SK-N-SH treated with all-trans-retinoic acid at 6 μM for 48 hours (cell line): ENCODE results near the gene MYL3.

Source experiments
- ARNTL ChIP-seq: fragments of 450-650 bp; formaldehyde crosslinking; IDR thresholded peaks from 2 replicates; pipeline ENCODE4 v1.5.0; 2020; ENCODE audit warnings: low read depth, mild to moderate bottlenecking, moderate library complexity, borderline replicate concordance
- BACH2 ChIP-seq: fragments of 250-450 bp; sonication (Bioruptor Pico); IDR thresholded peaks from 2 replicates; pipeline ENCODE4 v1.9.0; 2021; ENCODE audit warnings: mild to moderate bottlenecking, borderline replicate concordance
- ESRRG ChIP-seq: fragments of 250-450 bp; sonication (Bioruptor Pico); IDR thresholded peaks from 2 replicates; pipeline ENCODE4 v1.6.1; 2021; ENCODE audit warnings: mild to moderate bottlenecking
- OSR1 ChIP-seq: fragments of 250-450 bp; sonication (Bioruptor Pico); IDR thresholded peaks from 2 replicates; pipeline ENCODE4 v1.8.0; 2022; ENCODE audit warnings: moderate library complexity, mild to moderate bottlenecking, inconsistent platforms
- RARB ChIP-seq: fragments of 250-450 bp; sonication (Bioruptor Pico); IDR thresholded peaks from 2 replicates; pipeline ENCODE4 v1.8.0; 2021; ENCODE audit warnings: mild to moderate bottlenecking, moderate library complexity
- TCF4 ChIP-seq: fragments of 250-450 bp; sonication (Bioruptor Pico); IDR thresholded peaks from 2 replicates; pipeline ENCODE4 v1.8.0; 2021; ENCODE audit warnings: mild to moderate bottlenecking, moderate library complexity, borderline replicate concordance
- TOX ChIP-seq: fragments of 250-450 bp; sonication (Bioruptor Pico); IDR thresholded peaks from 2 replicates; pipeline ENCODE4 v1.8.0; 2021; ENCODE audit warnings: mild to moderate bottlenecking, moderate library complexity, borderline replicate concordance
- ZFP30 ChIP-seq: fragments of 450-650 bp; formaldehyde crosslinking; IDR thresholded peaks from 2 replicates; pipeline ENCODE4 v1.5.0; 2022; ENCODE audit warnings: mild to moderate bottlenecking, moderate library complexity
- ZNF565 ChIP-seq: fragments of 450-650 bp; formaldehyde crosslinking; conservative IDR thresholded peaks from 2 replicates; pipeline ENCODE4 v1.5.0; 2020; ENCODE audit warnings: low read depth, mild to moderate bottlenecking, moderate library complexity
- ZNF70 ChIP-seq: fragments of 450-650 bp; formaldehyde crosslinking; IDR thresholded peaks from 2 replicates; pipeline ENCODE4 v1.5.0; 2020; ENCODE audit warnings: mild to moderate bottlenecking, moderate library complexity
- TF ChIP-seq, protein P1 (sequence below): fragments of 250-450 bp; sonication (Bioruptor Pico); IDR thresholded peaks from 2 replicates; pipeline ENCODE4 v1.5.1; 2020; ENCODE audit warnings: low read depth, mild to moderate bottlenecking, moderate library complexity
- TF ChIP-seq, protein P2 (sequence below): fragments of 250-450 bp; sonication (Bioruptor Pico); IDR thresholded peaks from 2 replicates; pipeline ENCODE4 v1.8.0; 2020; ENCODE audit warnings: mild to moderate bottlenecking, moderate library complexity, borderline replicate concordance
- TF ChIP-seq, protein P3 (sequence below): fragments of 250-450 bp; sonication (Bioruptor Pico); IDR thresholded peaks from 2 replicates; pipeline ENCODE4 v1.8.0; 2021; ENCODE audit warnings: low read depth, mild to moderate bottlenecking, moderate library complexity, borderline replicate concordance

DNA sequence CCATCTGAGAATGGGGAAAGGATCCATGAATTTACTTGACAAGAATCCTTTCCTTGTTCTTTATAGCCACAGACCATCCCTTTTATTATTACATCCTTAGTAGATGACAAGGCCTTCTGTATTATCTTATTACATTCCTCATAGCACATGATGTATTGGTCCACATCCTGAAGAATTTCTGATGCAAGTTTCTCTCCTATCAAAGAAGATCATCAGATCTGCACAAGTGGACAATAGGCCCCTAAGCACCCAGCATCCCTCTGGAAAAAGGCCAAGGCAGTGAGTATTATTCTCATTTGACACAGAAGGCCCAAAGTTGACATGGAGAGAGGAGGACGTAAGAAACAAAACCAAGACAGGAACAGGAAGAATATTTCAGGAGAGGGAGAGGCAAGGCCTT is 31.4 kb downstream of the MYL3 start:
- TF ChIP-seq ZFP30 (CRISPR knock-in tag) (no peak), ZNF565 (CRISPR knock-in tag) (no peak), ARNTL (no peak), TCF4 (CRISPR knock-in tag) (no peak), TOX (CRISPR knock-in tag) (no peak), ZNF70 (CRISPR knock-in tag) (no peak), ESRRG (no peak), BACH2 (CRISPR knock-in tag) (no peak), RARB (CRISPR knock-in tag) (no peak), OSR1 (CRISPR knock-in tag) (no peak)
- TF ChIP-seq, protein P1, sequence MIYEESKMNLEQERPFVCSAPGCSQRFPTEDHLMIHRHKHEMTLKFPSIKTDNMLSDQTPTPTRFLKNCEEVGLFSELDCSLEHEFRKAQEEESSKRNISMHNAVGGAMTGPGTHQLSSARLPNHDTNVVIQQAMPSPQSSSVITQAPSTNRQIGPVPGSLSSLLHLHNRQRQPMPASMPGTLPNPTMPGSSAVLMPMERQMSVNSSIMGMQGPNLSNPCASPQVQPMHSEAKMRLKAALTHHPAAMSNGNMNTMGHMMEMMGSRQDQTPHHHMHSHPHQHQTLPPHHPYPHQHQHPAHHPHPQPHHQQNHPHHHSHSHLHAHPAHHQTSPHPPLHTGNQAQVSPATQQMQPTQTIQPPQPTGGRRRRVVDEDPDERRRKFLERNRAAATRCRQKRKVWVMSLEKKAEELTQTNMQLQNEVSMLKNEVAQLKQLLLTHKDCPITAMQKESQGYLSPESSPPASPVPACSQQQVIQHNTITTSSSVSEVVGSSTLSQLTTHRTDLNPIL (CRISPR knock-in tag), result no peak
- TF ChIP-seq, protein P2, sequence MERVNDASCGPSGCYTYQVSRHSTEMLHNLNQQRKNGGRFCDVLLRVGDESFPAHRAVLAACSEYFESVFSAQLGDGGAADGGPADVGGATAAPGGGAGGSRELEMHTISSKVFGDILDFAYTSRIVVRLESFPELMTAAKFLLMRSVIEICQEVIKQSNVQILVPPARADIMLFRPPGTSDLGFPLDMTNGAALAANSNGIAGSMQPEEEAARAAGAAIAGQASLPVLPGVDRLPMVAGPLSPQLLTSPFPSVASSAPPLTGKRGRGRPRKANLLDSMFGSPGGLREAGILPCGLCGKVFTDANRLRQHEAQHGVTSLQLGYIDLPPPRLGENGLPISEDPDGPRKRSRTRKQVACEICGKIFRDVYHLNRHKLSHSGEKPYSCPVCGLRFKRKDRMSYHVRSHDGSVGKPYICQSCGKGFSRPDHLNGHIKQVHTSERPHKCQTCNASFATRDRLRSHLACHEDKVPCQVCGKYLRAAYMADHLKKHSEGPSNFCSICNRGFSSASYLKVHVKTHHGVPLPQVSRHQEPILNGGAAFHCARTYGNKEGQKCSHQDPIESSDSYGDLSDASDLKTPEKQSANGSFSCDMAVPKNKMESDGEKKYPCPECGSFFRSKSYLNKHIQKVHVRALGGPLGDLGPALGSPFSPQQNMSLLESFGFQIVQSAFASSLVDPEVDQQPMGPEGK, result no peak
- TF ChIP-seq, protein P3, sequence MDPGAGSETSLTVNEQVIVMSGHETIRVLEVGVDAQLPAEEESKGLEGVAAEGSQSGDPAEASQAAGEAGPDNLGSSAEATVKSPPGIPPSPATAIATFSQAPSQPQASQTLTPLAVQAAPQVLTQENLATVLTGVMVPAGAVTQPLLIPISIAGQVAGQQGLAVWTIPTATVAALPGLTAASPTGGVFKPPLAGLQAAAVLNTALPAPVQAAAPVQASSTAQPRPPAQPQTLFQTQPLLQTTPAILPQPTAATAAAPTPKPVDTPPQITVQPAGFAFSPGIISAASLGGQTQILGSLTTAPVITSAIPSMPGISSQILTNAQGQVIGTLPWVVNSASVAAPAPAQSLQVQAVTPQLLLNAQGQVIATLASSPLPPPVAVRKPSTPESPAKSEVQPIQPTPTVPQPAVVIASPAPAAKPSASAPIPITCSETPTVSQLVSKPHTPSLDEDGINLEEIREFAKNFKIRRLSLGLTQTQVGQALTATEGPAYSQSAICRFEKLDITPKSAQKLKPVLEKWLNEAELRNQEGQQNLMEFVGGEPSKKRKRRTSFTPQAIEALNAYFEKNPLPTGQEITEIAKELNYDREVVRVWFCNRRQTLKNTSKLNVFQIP (CRISPR knock-in tag), result no peak
